Stimulated activated CD8-positive, alpha-beta memory T cell treated with anti-CD3 and anti-CD28 coated beads, Interleukin-4, amount 100 ng/mL, for 48 hours (primary cell): ENCODE measurements around the gene GLDN.

Experiments
- DNase-seq: peaks from one replicate; pipeline ENCODE4 v3.0.0-alpha.2; 2020

GLDN gene

DNA sequence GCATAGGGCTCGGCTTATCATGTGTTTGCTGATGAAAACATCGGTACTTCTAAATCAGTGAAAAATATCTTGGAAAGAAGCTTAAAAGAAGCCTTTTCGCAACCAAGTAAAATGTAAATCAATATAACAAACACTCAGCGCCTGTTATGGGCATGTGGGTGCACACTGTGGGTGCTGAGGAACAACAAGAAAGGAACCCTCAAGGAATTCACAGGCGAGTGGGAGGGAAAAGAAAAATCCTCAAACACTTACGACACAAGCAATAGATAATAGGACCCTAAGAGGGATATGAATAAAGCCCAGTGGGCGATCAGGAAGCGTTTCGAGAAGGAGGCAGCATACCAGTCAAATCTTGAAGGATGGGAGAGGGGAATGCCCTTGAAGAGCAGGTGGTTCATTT lies 21.9 kb downstream of the GLDN start:
- DNase-seq: no peak

DNA sequence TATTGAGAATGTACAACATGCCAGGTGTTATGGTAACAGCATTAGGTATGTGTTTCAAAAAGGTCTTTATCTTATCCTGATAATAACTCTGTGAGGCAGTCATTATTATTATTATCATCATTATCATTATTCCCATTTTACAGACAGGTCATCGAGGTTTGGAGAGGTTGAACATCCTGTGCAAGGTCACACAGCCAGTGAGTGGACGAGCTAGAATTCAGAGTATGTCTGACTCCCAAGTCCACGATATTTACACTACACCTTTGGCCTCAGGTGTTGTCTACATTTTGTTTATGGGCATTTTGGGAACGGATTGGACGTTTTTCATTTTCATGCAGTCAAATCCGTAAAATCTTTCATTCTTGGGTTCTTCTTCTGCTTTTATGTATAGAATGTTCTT lies 24.0 kb downstream of the GLDN start:
- no peak for DNase-seq

DNA sequence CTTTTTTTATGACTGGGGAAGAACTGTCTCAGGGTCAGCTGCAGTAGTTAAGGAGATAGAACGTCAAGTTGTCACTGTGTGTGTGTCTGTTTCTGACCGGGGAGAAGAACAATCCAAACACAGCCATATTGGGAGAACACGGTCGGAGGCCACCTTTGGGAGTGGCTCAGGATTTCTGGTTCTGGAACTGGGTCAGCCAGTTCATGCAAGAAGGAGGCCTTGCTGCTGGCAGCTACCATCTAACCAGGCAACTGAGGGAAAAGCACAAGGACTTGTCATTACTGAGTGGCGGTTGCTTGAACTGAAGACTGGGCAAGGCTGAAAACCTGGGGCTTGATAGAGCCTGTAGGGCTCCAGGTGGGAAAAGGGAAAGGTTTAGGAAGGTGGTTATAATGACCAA lies 24.6 kb downstream of the GLDN start:
- DNase-seq: no peak

DNA sequence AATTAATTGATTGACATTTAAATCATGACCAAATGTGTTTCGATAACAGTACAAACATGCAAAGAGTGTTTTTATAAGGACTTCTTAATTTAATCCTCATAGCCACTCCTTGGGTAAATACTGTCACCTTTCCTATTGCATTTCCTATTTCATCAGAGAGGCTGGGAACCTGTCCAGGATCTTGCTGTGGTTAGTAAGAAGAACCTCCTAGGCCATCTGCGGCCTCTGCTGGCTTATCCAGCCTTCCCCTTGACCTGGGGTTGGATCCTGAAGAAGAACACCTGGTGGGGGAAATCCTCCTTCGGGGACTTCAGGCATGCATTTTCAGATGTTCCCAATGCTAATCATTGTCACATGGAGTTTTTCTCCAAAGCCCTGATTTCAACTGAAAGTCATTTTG lies 25.5 kb downstream of the GLDN start:
- DNase-seq: no peak

DNA sequence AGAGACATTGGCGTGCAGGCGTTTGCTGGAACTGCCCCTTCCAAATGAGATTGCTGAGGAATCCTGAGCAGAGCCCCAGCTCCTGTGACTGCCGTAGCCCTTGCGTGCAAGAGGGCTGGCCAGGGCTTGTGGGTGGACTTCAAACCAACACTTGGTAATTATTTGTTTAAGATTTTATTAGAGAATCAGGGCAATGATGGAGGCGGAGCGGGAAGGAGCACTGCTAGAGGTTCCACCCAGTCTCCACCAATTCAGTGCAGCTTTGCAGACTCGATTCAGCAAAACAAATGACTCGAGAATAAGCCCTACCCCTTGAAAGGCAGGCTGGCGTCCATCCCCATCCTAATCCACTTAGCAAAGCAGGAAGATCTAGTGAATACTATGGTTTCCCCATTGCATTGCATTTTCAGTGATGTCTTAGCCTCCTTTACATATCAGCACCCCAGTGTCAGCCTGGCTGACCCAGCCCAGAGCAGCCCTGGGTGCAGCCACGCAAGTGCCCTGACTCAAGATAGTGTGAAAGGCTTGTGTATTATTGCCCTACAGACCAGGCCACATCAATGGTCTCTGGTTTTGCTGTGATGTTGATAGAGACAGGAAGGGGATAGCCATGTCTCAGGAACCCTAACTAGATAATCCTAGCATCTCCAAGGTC lies 26.0 kb downstream of the GLDN start:
- no peak for DNase-seq

DNA sequence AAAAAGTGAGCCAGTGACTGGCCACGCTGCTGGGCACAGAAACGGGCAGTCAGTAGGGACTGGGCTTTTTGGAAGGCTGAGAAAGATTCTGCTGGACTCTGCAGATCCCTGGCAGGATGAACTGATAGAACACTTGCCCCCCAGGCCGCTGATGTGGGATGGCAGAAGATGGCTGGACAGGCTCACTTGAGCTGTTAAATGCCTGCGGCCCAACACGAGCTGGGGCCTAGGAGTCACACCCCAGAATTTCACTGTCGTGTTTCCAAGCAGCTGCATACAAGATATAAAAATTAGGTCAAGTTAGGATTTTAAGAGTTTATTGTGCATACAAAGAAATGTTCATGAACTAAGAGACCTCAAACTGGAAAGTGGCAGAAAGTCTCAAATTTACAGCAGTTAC lies 26.9 kb downstream of the GLDN start:
- no peak for DNase-seq

DNA sequence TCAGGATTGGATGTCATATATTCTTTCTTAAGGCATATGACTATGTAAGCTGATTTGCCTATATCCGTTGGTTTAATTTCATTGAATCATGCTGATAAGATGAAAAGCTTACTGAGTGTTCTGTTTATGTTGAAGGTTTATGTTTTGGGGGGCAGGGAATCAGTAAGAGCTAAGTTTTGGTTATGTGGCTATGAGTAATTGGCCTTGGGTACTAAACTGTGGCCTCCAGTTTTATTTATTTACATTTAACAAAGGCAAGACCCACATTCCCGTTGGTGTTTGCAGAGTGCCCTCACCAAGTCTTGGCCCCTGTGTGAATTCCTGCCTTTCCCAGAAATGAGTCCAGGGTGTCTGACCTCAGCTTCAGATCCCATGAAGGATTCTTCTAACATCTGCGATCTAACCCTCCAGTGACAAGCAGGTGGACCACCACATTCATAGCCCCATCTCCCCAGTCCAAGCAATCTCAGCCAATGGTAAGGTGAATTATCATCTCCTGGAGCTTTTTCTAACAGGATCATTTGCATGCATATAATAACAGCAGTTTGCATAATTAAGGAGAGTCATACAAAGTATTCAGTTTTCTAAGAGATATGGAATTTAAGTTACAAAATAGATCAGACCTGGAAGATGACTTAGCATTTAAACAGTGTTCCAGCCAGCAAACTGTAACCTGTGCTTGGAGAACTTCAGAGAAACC lies 27.4 kb downstream of the GLDN start:
- no peak for DNase-seq

DNA sequence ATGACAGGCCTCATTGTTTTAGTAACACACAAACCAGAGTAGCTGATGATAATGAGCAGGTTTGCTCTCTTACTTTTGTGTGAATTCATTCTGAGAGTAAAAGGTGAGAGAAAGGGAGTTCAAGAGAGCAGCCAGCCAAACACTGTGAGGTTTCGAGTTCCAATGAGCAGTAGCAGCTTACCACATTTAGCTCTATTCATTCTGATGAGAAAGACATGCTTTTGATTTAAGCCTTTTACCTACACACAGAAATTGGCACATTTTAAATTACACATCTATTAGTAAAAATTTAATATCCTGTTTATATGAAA lies 28.0 kb downstream of the GLDN start:
- DNase-seq: no peak

DNA sequence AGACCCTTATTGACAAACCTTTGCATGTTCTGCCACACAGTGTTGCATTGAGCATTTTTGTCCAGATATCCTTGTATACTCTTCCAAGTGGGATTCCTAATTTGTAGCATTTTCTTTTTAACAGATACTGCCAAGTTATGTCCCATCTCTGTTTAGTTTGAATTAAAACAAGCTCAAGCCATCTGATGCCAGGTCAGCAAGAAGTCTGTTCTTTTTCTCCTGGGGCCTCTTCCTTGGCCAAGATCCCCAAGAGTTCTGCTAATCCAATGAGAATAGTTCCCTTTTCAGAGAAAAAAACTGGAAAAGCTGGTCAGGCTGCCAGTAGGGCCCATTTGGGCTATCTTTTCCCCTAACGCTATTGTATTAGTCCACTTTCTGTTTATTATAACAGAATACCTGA lies 29.8 kb downstream of the GLDN start:
- DNase-seq: no peak

DNA sequence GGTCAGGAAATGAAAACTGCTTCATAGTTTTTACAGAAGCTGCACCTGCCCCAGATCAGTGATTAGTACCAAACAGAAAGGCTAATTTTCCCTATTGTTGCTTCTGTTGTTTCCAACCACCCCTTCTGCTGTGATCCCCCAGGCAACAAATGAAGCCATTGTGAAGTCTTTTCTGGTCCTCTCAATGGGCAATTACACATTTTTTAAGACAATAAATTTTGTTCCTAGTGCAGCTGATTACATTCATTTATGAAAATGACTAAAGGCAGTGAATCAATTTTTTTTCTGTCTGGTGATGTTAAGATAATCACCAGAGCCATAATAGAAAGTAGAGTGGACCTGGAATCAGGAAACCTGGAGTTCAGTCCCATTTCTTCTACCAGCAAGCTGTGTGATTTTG lies 32.7 kb downstream of the GLDN start:
- no peak for DNase-seq

DNA sequence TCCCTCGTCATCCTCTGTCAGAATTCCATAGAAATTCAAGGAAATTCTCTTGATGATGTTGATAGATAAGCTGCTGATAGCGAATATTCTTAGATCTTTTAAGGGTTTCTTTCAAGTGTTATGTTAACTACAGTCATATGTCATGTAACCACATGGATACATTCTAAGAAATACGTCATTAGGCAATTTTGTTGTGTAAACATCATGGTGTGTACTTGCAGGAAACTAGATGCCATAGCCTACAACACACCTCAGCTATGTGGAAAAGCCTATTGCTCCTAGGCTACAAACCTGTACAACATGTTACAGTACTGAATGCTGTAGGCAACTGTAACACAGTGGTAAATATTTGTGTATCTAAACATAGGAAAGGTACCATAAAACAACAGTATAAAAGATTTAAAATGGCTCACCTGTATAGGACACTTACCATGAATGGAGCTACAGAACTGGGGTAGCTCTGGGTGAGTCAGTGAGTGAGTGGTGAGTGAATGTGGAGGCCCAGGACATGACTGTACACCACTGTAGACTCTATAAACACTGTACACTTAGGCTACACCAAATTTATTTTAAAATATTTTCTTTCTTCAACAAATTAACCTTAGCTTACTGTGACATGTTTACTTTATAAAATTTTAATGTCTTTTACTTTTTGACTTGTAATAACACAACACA lies 34.6 kb downstream of the GLDN start:
- DNase-seq: no peak

DNA sequence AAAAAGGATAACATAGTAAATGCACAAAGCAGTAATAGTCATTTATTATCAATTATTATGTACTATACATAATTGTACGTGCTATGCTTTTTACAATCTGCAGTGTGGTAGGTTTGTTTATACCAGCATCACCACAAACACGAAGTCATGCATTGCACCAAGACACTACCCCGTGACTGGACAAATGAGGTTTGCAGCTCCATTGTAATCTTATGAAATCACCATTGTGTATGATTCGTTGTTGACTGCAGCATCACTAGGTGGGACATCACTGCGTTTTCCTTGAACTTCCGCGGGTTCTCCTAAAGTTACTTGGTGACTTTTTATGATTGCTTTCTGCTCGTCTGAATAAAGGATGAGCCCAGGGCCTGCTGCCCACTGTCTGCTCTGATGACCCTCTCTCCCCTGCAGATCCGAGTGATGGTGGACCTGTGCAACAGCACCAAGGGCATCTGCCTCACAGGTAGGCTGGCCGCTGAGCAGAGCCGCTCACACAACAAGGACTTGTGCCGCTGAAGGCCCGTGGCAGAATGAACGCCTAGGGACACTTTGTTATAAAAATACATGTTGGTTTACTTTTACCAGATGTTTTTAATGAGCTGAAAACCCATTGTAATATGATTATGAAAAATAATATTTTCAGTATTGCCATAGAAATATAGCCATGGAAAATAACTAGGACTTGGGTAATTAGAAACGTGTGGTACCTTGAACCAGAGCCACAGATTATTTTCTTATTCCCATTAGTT lies 35.8 kb downstream of the GLDN start:
- DNase-seq: no peak

DNA sequence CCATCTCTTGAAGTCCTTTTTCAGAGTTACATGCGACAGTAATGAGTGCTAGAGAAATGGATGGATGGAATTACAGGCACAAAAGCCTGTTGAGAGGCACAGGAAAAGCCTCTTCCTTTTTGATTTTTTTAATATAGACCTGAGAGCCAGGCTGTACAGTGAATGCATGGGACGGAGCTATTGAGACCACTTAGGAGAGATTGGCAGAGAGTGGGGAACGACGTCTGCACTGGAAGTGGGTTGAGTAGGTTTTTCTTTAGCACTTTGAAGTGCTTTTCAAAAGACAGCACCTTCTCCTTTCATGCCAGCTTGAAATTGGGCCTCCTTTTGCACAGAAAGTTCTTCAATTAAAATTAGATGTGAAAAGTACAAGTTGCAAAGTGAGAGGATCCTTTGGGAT lies 37.0 kb downstream of the GLDN start:
- DNase-seq: no peak

DNA sequence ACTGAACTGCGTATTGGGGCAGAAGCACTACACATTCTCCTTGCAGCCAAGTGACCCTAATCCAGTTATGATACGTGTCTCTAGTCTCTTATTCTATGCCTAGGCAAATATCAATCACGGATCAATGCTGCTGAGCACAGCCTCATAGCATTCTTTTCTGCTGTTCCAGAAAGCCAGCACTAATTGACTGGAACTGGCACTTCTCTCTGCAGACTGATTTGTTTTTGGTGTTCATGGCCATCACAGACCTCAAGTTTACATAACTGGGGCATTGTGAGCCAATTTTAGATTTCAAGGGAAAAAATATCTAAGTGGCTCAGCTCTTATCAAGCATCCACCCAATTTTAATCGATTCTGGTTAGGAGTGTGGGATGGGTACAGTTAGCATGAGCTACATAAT lies 37.9 kb downstream of the GLDN start:
- DNase-seq: no peak

DNA sequence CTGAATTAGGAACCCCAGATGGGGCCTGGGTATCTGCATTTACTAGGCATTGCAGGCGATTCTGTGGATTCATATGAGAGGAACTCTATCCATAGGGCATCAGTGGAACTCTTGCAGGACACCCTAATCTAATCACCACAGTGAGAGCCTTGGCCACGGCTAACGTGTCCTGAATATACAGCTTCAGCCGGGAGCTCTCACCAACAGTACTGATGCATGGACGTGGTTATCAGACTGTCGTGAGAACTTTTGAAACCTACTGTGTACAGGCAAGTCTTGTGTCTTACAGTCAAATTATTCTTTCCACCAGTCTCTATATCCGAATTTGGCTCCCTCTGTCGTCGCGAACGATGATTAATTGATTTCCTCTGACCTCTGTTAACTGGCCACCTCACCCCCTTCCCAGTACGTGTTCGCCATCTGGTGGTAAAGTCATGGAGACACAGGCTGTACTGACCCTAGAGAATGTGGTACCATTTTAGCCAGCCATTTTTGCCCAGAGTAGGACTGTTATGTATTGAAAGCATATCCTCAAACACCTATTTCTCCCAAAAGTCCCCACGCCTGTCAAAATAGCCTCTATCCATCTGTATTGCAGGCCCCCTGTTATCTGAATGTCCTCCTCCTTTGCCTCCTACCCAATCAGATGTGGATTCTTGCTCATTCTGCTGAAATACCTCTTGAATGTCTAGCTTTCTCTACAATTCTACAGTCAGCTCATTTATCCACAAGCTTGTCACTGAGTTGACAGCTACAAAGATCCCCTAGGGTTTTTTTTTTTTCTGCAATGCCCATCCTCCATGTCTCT lies 39.7 kb downstream of the GLDN start:
- peak; percentile 45 for DNase-seq

DNA sequence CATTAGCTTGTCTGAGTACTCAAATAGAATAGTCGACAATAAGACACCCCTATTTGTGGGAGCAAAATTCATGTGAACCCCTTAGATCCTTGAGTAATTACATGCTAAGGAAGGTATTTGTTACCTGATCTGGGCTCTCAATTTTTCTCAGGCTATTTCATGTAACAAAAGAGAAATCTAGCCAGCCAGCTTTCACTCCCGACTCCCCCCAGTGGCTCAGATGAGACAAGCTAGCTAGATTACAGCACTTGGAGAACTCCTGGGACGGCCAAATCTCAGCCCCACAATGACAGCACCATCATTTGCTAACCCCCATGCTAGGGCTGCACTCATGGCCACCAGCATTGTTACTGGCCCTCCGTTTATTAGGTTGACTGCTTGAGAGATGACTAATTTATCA lies 41.3 kb downstream of the GLDN start:
- no peak for DNase-seq

DNA sequence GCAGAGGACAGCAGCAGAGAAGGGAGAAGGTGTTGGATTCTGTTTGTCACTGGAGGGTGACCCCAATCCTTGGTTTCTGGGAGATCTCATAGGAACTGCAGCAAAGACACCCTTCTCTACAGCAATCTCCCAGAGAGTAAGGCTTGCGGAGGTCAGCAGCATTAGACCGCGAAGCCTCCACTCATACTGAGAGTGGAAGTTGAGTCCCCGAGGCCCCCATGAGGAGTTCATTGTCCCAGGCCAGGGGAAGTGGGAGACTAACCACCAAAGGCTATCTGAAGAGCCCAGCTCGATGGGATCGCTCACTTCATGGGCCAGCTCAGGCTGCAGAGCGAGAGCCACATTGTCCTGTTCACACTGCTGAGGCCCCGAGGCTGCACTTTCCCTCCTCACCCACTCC lies 44.6 kb downstream of the GLDN start:
- no peak for DNase-seq

DNA sequence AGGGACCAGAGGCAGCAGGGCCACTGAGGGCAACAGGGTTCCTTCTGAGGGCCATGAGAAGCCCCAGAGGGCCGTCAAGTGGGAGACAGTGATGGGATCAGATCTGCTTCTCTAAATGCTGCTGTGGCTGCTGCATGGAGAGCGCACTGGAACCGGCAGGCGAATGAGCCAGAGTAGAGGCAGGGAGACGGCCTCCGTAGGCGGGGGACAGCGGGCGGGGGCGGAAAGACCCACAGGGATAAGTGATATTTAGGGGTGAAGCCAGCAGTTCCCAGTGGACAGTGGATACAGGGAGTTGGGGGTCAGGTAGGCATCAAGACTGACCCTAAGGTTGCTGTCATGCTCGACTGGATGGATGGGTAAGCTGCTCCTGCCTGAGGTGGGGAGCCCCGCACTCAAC lies 45.0 kb downstream of the GLDN start:
- DNase-seq: no peak

DNA sequence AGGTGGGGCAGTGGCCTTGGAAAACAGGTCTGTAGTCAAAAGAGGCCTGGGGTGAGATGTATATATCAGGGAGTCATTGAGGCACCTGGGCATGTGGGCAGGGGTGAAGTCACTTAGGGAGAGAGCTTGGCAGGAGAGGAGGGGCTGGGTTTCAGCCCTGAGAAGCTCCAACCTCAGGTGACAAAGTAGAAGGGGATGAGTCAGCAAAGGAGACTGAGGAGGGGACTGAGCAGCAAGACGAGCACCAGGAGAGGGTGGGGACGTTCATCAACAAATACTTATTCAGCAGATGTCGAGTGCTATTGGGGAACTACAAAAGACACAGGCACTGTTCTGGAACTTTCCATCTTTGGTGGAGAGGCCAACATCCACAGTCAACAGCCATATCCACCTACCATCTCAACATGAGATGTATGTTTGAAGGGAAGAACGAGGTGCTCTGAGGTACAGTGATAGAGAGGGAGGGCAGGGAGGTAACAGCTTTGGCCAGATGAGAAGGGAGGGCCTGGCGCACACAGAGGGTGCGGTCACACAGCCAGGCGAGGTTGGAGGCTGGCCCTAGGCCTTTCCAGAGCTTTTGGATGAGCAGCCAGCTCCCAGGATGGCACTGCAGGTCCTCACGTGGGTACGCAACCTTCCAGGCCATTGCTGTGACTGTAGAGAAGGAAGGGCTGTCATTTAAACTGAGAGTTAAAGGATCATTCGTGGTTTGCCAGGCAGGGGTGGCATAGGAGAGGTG lies 45.7 kb downstream of the GLDN start:
- no peak for DNase-seq

DNA sequence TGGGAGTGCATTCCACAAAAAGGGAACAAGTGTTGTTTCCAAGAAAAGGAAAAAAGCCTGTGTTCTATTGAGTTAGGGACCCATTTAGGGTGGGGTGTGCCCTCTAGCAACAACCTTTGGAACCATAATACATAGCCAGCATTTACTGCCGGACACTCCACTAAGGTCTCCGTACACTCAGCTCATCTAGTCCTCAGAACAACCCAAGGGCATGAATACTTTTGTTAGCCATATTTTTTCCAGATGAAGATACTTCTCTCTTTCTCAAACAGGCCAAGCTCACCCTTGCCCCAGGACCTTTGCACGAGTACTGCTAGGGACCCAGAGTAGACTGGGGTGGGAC lies 46.2 kb downstream of the GLDN start:
- DNase-seq: no peak

DNA sequence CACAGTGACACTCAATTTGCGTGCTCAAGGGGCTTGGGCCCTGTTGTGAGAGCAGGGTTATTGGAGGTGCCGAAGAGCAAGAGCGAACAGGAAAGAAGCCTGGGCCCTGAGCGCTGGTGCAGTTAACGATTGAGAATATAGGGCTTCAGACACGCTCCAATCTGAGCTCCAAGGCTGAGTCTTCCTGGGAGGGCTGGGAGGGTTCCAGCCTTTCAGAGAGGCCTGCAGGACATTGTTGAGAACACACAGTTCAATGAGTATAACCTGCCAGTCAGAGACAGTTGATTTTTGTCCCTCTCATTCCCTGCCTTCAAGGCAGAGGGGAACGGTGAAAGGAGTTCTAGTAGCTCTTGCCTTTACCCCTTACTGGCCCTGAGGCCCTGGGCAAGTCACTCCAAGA lies 47.3 kb downstream of the GLDN start:
- no peak for DNase-seq

DNA sequence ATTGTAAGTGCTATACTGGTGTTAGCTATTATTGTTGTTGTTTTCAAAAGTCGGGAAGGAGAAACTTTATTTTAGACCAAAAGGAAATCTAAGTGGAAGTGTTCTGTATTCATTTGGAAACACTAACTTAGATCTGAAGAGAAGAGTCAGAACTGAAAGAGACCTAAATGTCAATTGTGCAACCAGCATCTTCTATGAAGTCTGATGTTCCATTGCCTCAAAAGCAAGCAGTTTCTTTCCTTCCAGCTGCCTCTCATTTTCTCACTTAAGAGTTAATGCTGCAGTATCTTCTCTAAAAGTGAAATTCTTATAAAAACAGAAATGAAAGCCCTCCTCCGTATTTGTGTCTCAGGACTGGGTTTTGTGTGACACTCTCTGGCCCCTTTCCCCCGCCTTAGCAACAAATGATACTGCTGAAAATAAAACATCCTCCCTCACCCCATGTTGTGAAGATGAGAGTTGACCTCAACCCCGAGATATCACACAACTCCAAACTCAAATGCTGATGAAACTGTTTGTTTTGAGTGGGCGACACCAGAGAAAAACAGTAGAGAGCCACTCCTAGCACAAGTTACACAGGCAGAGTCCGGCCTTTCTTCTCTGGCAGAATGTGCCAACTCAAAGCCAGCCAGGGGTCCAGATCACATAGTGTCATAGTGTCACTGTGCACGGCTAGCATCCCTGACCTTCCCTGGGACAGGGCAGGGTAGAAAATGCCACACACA lies 48.9 kb downstream of the GLDN start:
- no peak for DNase-seq
